WERI-Rb-1 (cell line): ENCODE data around the gene FMO4.
"Not testable (repeated sequence)": the region's sequence is repeated elsewhere in the genome, so short reads cannot be mapped to it uniquely, and the experiment has no call there.

Source experiments
- DNase-seq: peaks from one replicate; pipeline ENCODE4 v3.0.0-alpha.2; 2020
- H3K27ac ChIP-seq: fragments of 250-450 bp; sonication (Bioruptor Pico); 2 replicates; pipeline ENCODE4 v1.5.1; 2020; ENCODE audit warnings: mild to moderate bottlenecking, moderate library complexity
- H3K27me3 ChIP-seq: fragments of 250-450 bp; sonication (Bioruptor Pico); 2 replicates; pipeline ENCODE4 v1.5.1; 2021; ENCODE audit warnings: mild to moderate bottlenecking, low read depth, moderate library complexity; ENCODE audit not compliant: insufficient read depth, severe bottlenecking
- H3K36me3 ChIP-seq: fragments of 250-450 bp; sonication (Bioruptor Pico); 2 replicates; pipeline ENCODE4 v1.5.1; 2020; ENCODE audit warnings: mild to moderate bottlenecking, moderate library complexity
- H3K4me3 ChIP-seq: 2 replicates; pipeline ENCODE4 v1.5.1; 2011; ENCODE audit warnings: low read depth, mild to moderate bottlenecking, control low read depth, low read length
- H3K9me3 ChIP-seq: fragments of 250-450 bp; sonication (Bioruptor Pico); 2 replicates; pipeline ENCODE4 v1.5.1; 2021; ENCODE audit warnings: mild to moderate bottlenecking, moderate library complexity; ENCODE audit not compliant: severe bottlenecking
- CTCF ChIP-seq: IDR thresholded peaks from 2 replicates; pipeline ENCODE4 v1.5.1; 2011; ENCODE audit warnings: low read depth, mild to moderate bottlenecking, control low read depth, inconsistent platforms, low read length

FMO4 gene

GRCh38 chr1:171379846-171380245 lies 65.9 kb downstream of the FMO4 start:
- Histone ChIP-seq H3K36me3 (no peaks in the 10 kb centered on the region), H3K27me3 (no peaks in the 10 kb centered on the region), H3K4me3 (no peak overlapping the region), H3K9me3 (peaks cover 3% of the 10 kb centered on the region), H3K27ac (no peak overlapping the region)
- no peak for DNase-seq
- TF ChIP-seq CTCF = no peak

GRCh38 chr1:171381866-171382210 lies 67.9 kb downstream of the FMO4 start:
- no peak overlapping the region for H3K4me3 ChIP-seq
- TF ChIP-seq CTCF = no peak
- no peak overlapping the region for H3K27ac ChIP-seq
- H3K36me3 ChIP-seq = no peaks in the 10 kb centered on the region
- peaks cover 3% of the 10 kb centered on the region for H3K9me3 ChIP-seq
- H3K27me3 ChIP-seq = no peaks in the 10 kb centered on the region
- no peak for DNase-seq

GRCh38 chr1:171384496-171384895 lies 70.5 kb downstream of the FMO4 start:
- Histone ChIP-seq H3K4me3 (no peak overlapping the region), H3K27me3 (no peaks in the 10 kb centered on the region), H3K9me3 (peaks cover 3% of the 10 kb centered on the region), H3K27ac (no peak overlapping the region), H3K36me3 (no peaks in the 10 kb centered on the region)
- DNase-seq = no peak
- TF ChIP-seq CTCF = no peak

- H3K9me3 ChIP-seq = no peaks in the 10 kb centered on the region
- no peaks in the 10 kb centered on the region for H3K36me3 ChIP-seq
- H3K27me3 ChIP-seq = no peaks in the 10 kb centered on the region
- no peak for DNase-seq
- TF ChIP-seq CTCF = no peak
- H3K4me3 ChIP-seq = no peak overlapping the region
- H3K27ac ChIP-seq = no peak overlapping the region
These were observed 75.2 kb downstream of the FMO4 start for GRCh38 chr1:171389171-171389570.

GRCh38 chr1:171390740-171391139 lies 76.8 kb downstream of the FMO4 start:
- not testable (repeated sequence) for DNase-seq, H3K9me3 ChIP-seq, H3K27me3 ChIP-seq, H3K27ac ChIP-seq, H3K4me3 ChIP-seq, H3K36me3 ChIP-seq
